Heart right ventricle (tissue), 16 donors: ENCODE measurements around the gene SCUBE1. TPM values are rescaled to one million over a fixed set of nuclear protein-coding genes. Genes with fewer than 3 reads are reported as not detected.

ENCODE experiments used
- ATAC-seq, 8 donors: fragments of 200-7000 bp; cut with Tn5 transposase; one replicate each; pipeline ENCODE4 v1.9.1; 2020; ENCODE audit warnings: mild to moderate bottlenecking in 8 of 8, moderate library complexity in 8 of 8, moderate number of reproducible peaks in 1 of 8
- DNase-seq, 2 donors: peaks; one replicate each; pipeline ENCODE4 v3.0.0-alpha.2; 2020
- H3K27ac ChIP-seq, 10 donors: fragments of 200-600 bp; sonication (generic) in 2 of 10; one replicate each; pipeline versions ENCODE4 v1.5.0 to v1.8.0; 2020 to 2022; ENCODE audit warnings: mild to moderate bottlenecking in 3 of 10
- H3K27me3 ChIP-seq, 7 donors: fragments of 200-600 bp; one replicate each; pipeline ENCODE4 v1.8.0; 2021 to 2022; ENCODE audit warnings: mild to moderate bottlenecking in 2 of 7
- H3K36me3 ChIP-seq, 9 donors: fragments of 200-600 bp; sonication (generic) in 1 of 9; one replicate each; pipeline versions ENCODE4 v1.5.0 to v1.8.0; 2020 to 2022; ENCODE audit warnings: mild to moderate bottlenecking in 2 of 9
- H3K4me1 ChIP-seq, 9 donors: fragments of 200-600 bp; sonication (generic) in 1 of 9; one replicate each; pipeline versions ENCODE4 v1.5.0 to v1.8.0; 2020 to 2022; ENCODE audit warnings: mild to moderate bottlenecking in 4 of 9
- H3K4me3 ChIP-seq, 10 donors: fragments of 200-600 bp; sonication (generic) in 2 of 10; one replicate each; pipeline versions ENCODE4 v1.5.0 to v1.8.0; 2020 to 2022; ENCODE audit warnings: mild to moderate bottlenecking in 7 of 10, moderate library complexity in 2 of 10
- H3K9me3 ChIP-seq, 11 donors: fragments of 200-600 bp in 10 of 11; sonication (generic) in 2 of 11; one replicate each; pipeline versions ENCODE4 v1.5.0 to v1.8.0; 2013 to 2022; ENCODE audit warnings: mild to moderate bottlenecking in 2 of 11, control low read depth in 1 of 11, moderate library complexity in 1 of 11
- WGBS, 2 donors: extraction: QIAGEN DNeasy Blood & Tissue Kit; methylation state at CpG; one replicate each; pipeline ENCODE4 v1.1.7; 2013; ENCODE audit warnings: inconsistent platforms in 1 of 2; 5-methylcytosine and 5-hydroxymethylcytosine counted together
- intact Hi-C, 10 donors: fragments of 100-400 bp; cut with DNase I; formaldehyde crosslinking; loops; one replicate each; pipeline versions ENCODE4 v1.11.1 to v1.14.2; 2022
- polyA plus RNA-seq, 2 donors: library from polyadenylated mRNA; stranded (reverse); fragments of 200-250 nt; gene quantifications; one replicate each; pipeline ENCODE4 v1.2.3, GENCODE V29; 2013
- total RNA-seq, 10 donors: library from RNA; stranded (reverse); fragmentation: NEBNext Ultra II Directional in 3 of 10; extraction: Animal tissue kit (Norgen Biotek cat#: 25700) in 3 of 10; gene quantifications; one replicate each; pipeline versions ENCODE4 v1.2.1 to v1.2.4, GENCODE V29; 2021 to 2023
- TF ChIP-seq, protein P1 (sequence below), 9 donors: fragments of 200-600 bp; sonication (generic) in 2 of 9; IDR thresholded peaks; one replicate each; pipeline versions ENCODE4 v1.5.0 to v1.8.0; 2021 to 2022; ENCODE audit warnings: antibody characterized with exemption in 9 of 9, mild to moderate bottlenecking in 5 of 9, moderate library complexity in 1 of 9
- donor health status: Arrhythmogenic right ventricular cardiomyopathy.
- donor health status: ischemic (EF 13 %, LVEDD 7.1; RV severe dilation, severe dysfunction).
- donor health status: healthy with polysubstance abuse.
- donor health status: DM: no; HTN: yes; CAD: no.
- donor health status: DM: no; HTN: no; CAD: no.
- donor health status: ischemic (EF 25% LVEDD 6.9; RV normal size, moderate dysfunction).
- donor health status: ischemic (EF 25% LVEDD 5.7; RV mildly dilated, moderate dysfunction).
- donor health status: healthy.
- donor health status: DM: yes; HTN: yes; CAD: no.
- donor health status: Ischemic cardiomyopathy.
- donor health status: ischemic (EF 35%, LVEDD 5.7; RV mildly dilated, moderate dysfunction).
- donor health status: nonischemic (EF 11% LVEDD 7.7; RV severe dilation, severe dysfunction).
- donor health status: DM: yes; HTN: yes; CAD: no.
- donor health status: PGD.
- donor health status: ischemic (EF 29% LVEDD 5.4; RV normal size, mild dysfunction).
- donor health status: nonischemic (EF 23%, LVEDD 6.1; RV moderate dilation, normal function).

Gene SCUBE1
- total and polyA plus RNA-seq, 12 donors = 0.01 to 0.60 (median 0.13) TPM; not detected in 1

GRCh38 chr22:43262990-43263644 is 80.1 kb downstream of the SCUBE1 start:
- H3K9me3 ChIP-seq = no peaks in the 10 kb centered on the region
- H3K27me3 ChIP-seq = peaks cover 0 to 31% (median 12%) of the 10 kb centered on the region in 7 donors
- DNase-seq = peak in 1 of 2 donors; percentile 13
- 55 to 61% methylated on average over 19 of the region's 19 CpGs for whole genome bisulfite sequencing, 2 donors
- peak overlapping the region in 3 of 10 donors; percentile 1 to 21 (median 5) for H3K4me3 ChIP-seq
- H3K27ac ChIP-seq = peak overlapping the region in 1 of 10 donors; percentile 44
- TF ChIP-seq, protein P1, sequence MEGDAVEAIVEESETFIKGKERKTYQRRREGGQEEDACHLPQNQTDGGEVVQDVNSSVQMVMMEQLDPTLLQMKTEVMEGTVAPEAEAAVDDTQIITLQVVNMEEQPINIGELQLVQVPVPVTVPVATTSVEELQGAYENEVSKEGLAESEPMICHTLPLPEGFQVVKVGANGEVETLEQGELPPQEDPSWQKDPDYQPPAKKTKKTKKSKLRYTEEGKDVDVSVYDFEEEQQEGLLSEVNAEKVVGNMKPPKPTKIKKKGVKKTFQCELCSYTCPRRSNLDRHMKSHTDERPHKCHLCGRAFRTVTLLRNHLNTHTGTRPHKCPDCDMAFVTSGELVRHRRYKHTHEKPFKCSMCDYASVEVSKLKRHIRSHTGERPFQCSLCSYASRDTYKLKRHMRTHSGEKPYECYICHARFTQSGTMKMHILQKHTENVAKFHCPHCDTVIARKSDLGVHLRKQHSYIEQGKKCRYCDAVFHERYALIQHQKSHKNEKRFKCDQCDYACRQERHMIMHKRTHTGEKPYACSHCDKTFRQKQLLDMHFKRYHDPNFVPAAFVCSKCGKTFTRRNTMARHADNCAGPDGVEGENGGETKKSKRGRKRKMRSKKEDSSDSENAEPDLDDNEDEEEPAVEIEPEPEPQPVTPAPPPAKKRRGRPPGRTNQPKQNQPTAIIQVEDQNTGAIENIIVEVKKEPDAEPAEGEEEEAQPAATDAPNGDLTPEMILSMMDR (IDR thresholded peaks at IDR 0.05) = no peak
- peaks cover 0 to 25% (median 18%) of the 10 kb centered on the region in 9 donors for H3K4me1 ChIP-seq
- H3K36me3 ChIP-seq = no peaks in the 10 kb centered on the region
- peak in 4 of 8 donors; percentile 28 to 43 (median 42) for ATAC-seq
- intact Hi-C loops = no loop called here

GRCh38 chr22:43260331-43261231 is 82.6 kb downstream of the SCUBE1 start:
- H3K4me1 ChIP-seq = peaks cover 0 to 33% (median 18%) of the 10 kb centered on the region in 9 donors
- no peak overlapping the region for H3K4me3 ChIP-seq
- no peak overlapping the region for H3K27ac ChIP-seq
- TF ChIP-seq, protein P1 (IDR thresholded peaks at IDR 0.05) = no peak
- H3K27me3 ChIP-seq = peaks cover 0 to 12% (median 5%) of the 10 kb centered on the region in 7 donors
- no peaks in the 10 kb centered on the region for H3K9me3 ChIP-seq
- intact Hi-C loops = no loop called here
- WGBS, 2 donors = 84 to 89% methylated on average over 17 of the region's 17 CpGs
- ATAC-seq (no peak), DNase-seq (no peak)
- H3K36me3 ChIP-seq = no peaks in the 10 kb centered on the region

- no peak overlapping the region for H3K4me3 ChIP-seq
- ATAC-seq (no peak), DNase-seq (no peak)
- TF ChIP-seq, protein P1 (IDR thresholded peaks at IDR 0.05) = no peak
- WGBS, 2 donors = 71 to 83% methylated on average over 20 of the region's 20 CpGs
- no peak overlapping the region for H3K27ac ChIP-seq
- intact Hi-C loops = no loop called here
- no peaks in the 10 kb centered on the region for H3K36me3 ChIP-seq
- H3K27me3 ChIP-seq = peaks cover 0 to 4% (median 0%) of the 10 kb centered on the region in 7 donors
- no peaks in the 10 kb centered on the region for H3K9me3 ChIP-seq
- H3K4me1 ChIP-seq = peaks cover 0 to 13% (median 0%) of the 10 kb centered on the region in 9 donors
Measured at GRCh38 chr22:43257961-43258360, 85.2 kb downstream of the SCUBE1 start.

- Histone ChIP-seq H3K4me1 (peaks cover 0 to 13% (median 0%) of the 10 kb centered on the region in 9 donors), H3K36me3 (no peaks in the 10 kb centered on the region), H3K27me3 (peaks cover 0 to 4% (median 0%) of the 10 kb centered on the region in 7 donors), H3K9me3 (no peaks in the 10 kb centered on the region), H3K27ac (peak overlapping the region in 1 of 10 donors; percentile 26), H3K4me3 (no peak overlapping the region)
- WGBS, 2 donors = 55 to 67% methylated on average over 10 of the region's 10 CpGs
- intact Hi-C loops = no loop called here
- DNase-seq = no peak
- TF ChIP-seq, protein P1 (IDR thresholded peaks at IDR 0.05) = no peak
- ATAC-seq = peak in 4 of 8 donors; percentile 37 to 52 (median 41)
Measured at GRCh38 chr22:43257549-43257948, 85.6 kb downstream of the SCUBE1 start.
